Tibial artery (tissue), 4 donors: Measurements from ENCODE around the gene PDP2.

ENCODE experiments used
- DNase-seq, 2 donors: peaks; one replicate each; pipeline ENCODE4 v3.0.0-alpha.2; 2019
- H3K27ac ChIP-seq, 2 donors: fragments of 200-600 bp; sonication (generic) in 1 of 2; 1 replicate in 1 of 2; 2 replicates in 1 of 2; pipeline ENCODE4 v1.5.1; 2018 to 2019; ENCODE audit warnings: mild to moderate bottlenecking in 1 of 2
- H3K27me3 ChIP-seq, 2 donors: fragments of 200-600 bp; sonication (generic) in 1 of 2; one replicate each; pipeline versions ENCODE4 v1.5.1 to v1.6.0; 2016 to 2019
- H3K36me3 ChIP-seq, 3 donors: fragments of 200-600 bp; sonication (generic) in 2 of 3; one replicate each; pipeline ENCODE4 v1.5.1; 2016 to 2019; ENCODE audit warnings: mild to moderate bottlenecking in 2 of 3
- H3K4me1 ChIP-seq, 4 donors: fragments of 200-600 bp; sonication (generic) in 2 of 4; 1 replicate in 3 of 4; 2 replicates in 1 of 4; pipeline ENCODE4 v1.5.1; 2016 to 2019
- H3K4me3 ChIP-seq, 2 donors: fragments of 200-600 bp; sonication (generic) in 1 of 2; 1 replicate in 1 of 2; 2 replicates in 1 of 2; pipeline ENCODE4 v1.5.1; 2018 to 2019; ENCODE audit warnings: mild to moderate bottlenecking in 2 of 2
- H3K9me3 ChIP-seq, 3 donors: fragments of 200-600 bp; sonication (generic) in 1 of 3; one replicate each; pipeline ENCODE4 v1.5.1; 2016 to 2019
- CTCF ChIP-seq, 2 experiments: fragments of 200-600 bp in 1 of 2; fragments of 450-650 bp in 1 of 2; IDR thresholded peaks; one replicate each; pipeline ENCODE4 v1.5.1; 2017 to 2019; ENCODE audit warnings: antibody characterized with exemption in 2 of 2, mild to moderate bottlenecking in 1 of 2, moderate library complexity in 1 of 2
- intact Hi-C: fragments of 100-400 bp; cut with DNase I; formaldehyde crosslinking; loops from one replicate; pipeline ENCODE4 v1.15.0; 2023; ENCODE audit warnings: low total_unique reads

The PDP2 gene

DNA sequence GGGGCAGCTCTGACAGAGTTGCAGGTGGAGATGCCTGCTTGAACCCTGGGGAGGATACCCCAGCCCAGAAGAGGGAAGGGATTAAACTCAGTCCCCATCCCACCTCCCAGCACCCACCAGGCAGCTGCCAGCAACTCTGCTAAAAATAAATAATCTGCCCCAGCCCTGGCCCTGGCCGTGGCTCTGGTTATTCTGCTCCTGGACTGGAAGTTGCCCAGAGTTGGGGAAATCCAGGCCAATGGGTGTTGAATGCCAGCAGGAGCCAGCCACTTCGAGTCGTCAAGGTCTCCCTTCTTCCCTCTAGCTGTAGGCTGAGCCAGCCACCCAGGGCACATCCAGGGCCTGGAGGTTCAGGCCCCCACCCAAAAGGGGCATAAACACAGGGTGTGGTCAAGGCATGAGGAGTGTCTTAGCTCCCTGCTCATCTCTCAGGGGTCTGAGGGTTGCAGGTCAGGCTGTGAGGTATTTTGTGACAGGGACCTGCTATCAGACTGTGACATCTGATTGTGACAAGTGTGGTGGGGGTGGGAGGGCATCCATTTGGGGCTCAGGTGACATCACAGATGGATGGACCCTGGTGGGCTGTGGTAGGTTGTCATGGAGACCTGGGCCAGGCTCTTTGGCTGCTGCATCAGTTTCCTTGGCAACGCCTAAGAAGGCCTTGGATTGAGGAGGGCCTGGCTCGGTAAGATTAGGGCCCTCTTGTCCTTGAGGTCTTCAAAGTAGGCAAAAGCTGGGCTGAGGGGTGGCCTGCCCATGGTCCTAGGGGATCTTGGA is 46.0 kb downstream of the PDP2 start:
- TF ChIP-seq CTCF (IDR thresholded peaks at IDR 0.05) = peak in 1 of 2 experiments; percentile 10
- Histone ChIP-seq H3K4me3 (peak overlapping the region; percentile 82 to 91), H3K27me3 (no peaks in the 10 kb centered on the region), H3K36me3 (peaks cover 16 to 17% (median 17%) of the 10 kb centered on the region in 3 donors), H3K4me1 (peaks cover 0 to 59% (median 49%) of the 10 kb centered on the region in 4 donors), H3K9me3 (no peaks in the 10 kb centered on the region), H3K27ac (peak overlapping the region; percentile 97)
- intact Hi-C loops = no loop called here
- peak; percentile 63 to 94 for DNase-seq

GRCh38 chr16:66926961-66927436 is 46.7 kb downstream of the PDP2 start:
- Histone ChIP-seq H3K4me1 (peaks cover 0 to 54% (median 43%) of the 10 kb centered on the region in 4 donors), H3K9me3 (no peaks in the 10 kb centered on the region), H3K27me3 (no peaks in the 10 kb centered on the region), H3K36me3 (peaks cover 10 to 17% (median 10%) of the 10 kb centered on the region in 3 donors), H3K4me3 (no peak overlapping the region), H3K27ac (peak overlapping the region; percentile 97)
- TF ChIP-seq CTCF (IDR thresholded peaks at IDR 0.05) = no peak
- intact Hi-C loops = no loop called here
- DNase-seq = no peak

- Histone ChIP-seq H3K27me3 (no peaks in the 10 kb centered on the region), H3K4me3 (no peak overlapping the region), H3K9me3 (no peaks in the 10 kb centered on the region), H3K4me1 (peaks cover 0 to 54% (median 41%) of the 10 kb centered on the region in 4 donors), H3K27ac (peak overlapping the region; percentile 97), H3K36me3 (peaks cover 0 to 23% (median 6%) of the 10 kb centered on the region in 3 donors)
- intact Hi-C loops = no loop called here
- no peak for TF ChIP-seq CTCF (IDR thresholded peaks at IDR 0.05)
- no peak for DNase-seq
These were observed 47.8 kb downstream of the PDP2 start for GRCh38 chr16:66927918-66928649.

DNA sequence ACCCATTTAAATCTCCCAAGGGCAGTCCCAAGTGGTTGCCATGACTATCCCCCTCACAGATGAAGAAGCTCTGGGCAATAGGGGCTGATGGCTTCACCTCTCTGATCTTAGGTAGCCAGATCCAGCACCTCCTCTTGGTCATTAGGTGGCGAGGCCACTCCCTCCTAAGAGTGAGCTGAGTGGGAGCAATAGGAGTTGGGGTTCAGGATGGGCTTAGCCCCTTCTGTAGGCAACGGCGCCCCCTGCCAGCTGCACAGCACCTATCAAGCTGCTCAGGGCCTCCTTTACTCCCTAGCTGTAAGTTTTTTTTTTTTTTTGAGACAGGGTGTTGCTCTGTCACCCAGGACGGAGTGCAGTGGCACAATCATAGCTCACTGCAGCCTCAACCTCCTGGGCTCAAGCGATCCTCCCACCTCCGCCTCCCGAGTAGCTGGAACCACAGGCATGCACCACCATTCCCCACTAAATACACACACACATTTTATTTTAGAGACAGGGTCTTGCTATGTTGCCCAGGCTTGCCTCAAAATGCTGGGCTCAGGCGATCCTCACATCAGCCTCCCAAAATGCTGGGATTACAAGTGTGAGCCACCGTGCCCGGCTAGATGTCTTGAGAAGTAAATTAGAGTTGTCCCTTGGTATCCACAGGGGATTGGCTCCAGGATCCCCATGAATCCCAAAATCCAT is 48.5 kb downstream of the PDP2 start:
- TF ChIP-seq CTCF (IDR thresholded peaks at IDR 0.05) = peak in 1 of 2 experiments; percentile 16
- Histone ChIP-seq H3K36me3 (peaks cover 0 to 23% (median 3%) of the 10 kb centered on the region in 3 donors), H3K9me3 (no peaks in the 10 kb centered on the region), H3K27me3 (no peaks in the 10 kb centered on the region), H3K27ac (peak overlapping the region; percentile 97), H3K4me1 (peaks cover 4 to 57% (median 43%) of the 10 kb centered on the region in 4 donors), H3K4me3 (no peak overlapping the region)
- intact Hi-C loops = no loop called here
- DNase-seq = no peak

DNA sequence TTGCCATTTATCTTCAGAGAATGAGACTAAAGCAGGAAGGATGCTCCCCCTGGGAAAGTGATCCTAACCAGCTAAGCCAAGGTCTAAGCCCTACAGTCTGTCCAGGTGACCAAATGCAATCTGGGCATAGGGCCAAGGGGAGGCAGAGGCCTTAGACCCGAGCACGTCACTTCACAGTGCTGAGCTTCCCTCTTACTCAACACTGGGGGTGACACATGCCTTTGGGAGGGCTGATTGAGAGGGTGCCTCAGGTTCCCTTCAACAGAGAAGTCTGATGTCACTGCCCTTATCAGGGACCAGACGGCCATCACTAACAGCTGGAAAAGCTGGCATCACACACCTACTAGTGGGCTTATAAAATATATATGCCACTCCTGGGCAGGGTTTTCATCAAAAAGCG is 49.9 kb downstream of the PDP2 start:
- DNase-seq = no peak
- intact Hi-C loops = no loop called here
- H3K27me3 ChIP-seq = no peaks in the 10 kb centered on the region
- no peak for TF ChIP-seq CTCF (IDR thresholded peaks at IDR 0.05)
- peaks cover 0 to 23% (median 0%) of the 10 kb centered on the region in 3 donors for H3K36me3 ChIP-seq
- H3K9me3 ChIP-seq = no peaks in the 10 kb centered on the region
- peaks cover 4 to 51% (median 41%) of the 10 kb centered on the region in 4 donors for H3K4me1 ChIP-seq
- no peak overlapping the region for H3K27ac ChIP-seq
- no peak overlapping the region for H3K4me3 ChIP-seq
